Suppressor macrophage treated with lipopolysaccharide for 1 hour (primary cell): ENCODE results near the gene RPTN.

ENCODE experiments used
- DNase-seq, 3 donors: peaks; one replicate each; pipeline ENCODE4 v3.0.0-alpha.2; 2020 to 2022

Gene RPTN

DNA sequence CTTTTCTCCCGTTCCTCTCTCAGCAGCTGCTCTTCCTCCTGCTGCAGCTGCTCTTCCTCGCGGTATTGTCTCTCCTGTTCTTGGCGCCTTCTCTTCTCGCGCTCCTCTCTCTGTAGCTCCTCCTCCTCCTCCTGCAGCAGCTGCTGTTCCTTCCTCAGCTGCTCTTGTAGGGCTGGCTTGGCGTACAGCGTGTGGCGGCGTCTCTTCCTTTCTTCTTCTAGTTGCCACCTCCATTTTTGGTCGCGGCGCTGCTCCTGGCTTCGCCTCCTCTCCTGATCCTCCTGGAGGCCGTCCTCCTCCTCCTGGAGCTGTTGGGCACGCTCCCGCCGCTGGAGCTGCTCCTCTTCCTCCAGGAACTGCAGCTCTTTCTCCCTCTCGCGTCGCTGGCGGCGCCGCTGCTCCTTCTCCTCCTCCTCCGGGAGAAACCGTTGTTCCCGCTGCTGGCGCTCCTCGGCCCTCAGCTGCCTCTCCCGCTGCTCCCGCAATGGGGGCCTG lies 48.6 kb downstream of the RPTN start:
- DNase-seq, result peak in 2 of 3 donors; percentile 19 to 30

DNA sequence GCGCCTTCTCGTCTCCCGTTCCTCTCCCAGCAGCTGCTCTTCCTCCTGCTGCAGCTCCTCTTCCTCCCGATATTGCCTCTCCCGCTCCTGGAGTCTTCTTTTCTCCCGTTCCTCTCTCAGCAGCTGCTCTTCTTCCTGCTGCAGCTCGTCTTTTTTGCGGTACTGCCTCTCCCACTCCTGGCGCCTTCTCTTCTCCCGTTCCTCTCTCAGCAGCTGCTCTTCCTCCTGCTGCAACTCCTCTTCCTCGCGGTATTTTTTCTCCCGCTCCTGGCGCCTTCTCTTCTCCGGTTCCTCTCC lies 49.1 kb downstream of the RPTN start:
- peak in 1 of 3 donors; percentile 4 for DNase-seq

DNA sequence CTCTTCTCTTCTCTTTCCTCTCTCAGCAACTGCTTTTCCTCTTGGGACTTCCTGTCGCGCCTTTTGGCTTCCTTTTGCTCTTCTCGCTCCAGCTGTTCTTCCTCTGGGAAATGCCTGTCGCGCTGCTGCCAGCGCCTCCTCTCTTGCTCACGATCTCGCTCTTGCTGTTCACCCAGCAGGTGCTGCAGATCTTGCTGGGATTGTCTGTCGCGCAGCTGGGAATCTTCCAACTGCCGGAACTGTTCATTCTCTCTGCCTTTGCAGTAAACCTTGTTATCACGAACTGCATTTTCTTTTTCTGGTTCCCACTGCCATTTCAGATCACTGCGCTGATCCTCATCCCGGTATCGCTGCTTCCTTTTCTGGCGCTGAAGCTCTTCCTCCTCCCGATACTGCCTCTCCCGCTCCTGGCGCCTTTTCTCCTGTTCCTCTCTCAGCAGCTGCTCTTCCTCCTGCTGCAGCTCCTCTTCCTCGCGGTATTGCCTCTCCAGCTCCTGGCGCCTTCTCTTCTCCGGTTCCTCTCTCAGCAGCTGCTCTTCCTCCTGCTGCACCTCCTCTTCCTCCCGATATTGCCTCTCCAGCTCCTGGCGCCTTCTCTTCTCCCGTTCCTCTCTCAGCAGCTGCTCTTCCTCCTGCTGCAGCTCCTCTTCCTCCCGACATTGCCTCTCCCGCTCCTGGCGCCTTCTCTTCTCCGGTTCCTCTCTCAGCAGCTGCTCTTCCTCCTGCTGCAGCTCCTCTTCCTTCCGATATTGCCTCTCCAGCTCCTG lies 49.6 kb downstream of the RPTN start:
- no peak for DNase-seq

DNA sequence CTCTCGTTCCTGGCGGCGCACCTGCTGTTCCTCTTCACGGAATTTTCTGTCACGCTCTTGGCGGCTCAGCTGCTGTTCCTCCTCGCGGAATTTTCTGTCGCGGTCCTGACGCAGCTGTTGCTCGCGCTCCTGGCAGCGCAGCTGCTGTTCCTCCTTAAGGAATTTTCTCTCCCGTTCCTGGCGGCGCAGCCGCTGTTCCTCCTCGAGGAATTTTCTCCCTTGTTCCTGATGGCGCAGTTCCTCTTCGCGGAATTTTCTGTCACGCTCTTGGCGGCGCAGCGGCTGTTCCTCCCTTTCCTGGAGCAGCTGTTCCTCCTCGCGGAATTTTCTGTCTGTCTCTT lies 50.2 kb downstream of the RPTN start:
- DNase-seq, result no peak

DNA sequence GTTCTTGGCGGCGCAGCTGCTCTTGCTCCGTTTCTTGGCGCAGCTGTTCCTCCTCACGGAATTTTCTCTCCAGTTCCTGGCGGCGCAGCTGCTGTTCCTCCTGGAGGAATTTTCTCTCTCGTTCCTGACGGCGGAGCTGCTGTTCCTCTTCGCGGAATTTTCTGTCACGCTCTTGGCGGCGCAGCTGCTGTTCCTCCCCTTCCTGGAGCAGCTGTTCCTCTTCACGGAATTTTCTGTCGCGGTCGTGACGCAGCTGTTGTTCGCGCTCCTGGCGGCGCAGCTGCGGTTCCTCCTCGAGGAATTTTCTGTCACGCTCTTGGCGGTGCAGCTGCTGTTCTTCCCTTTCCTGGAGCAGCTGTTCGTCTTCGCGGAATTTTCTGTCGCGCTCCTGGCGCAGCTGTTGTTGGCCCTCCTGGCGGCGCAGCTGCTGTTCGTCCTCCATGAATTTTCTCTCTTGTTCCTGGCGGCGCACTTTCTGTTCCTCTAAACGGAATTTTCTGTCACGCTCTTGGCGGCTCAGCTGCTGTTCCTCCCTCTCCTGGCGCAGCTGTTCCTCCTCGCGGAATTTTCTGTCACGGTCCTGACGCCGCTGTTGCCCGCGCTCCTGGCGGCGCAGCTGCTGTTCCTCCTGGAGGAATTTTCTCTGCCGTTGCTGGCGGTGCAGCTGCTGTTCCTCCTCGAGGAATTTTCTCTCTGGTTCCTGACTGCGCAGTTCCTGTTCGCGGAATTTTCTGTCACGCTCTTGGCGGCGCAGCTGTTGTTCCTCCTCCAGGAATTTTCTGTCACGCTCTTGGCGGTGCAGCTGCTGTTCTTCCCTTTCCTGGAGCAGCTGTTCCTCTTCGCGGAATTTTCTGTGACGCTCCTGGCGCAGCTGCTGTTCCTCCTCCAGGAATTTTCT lies 50.8 kb downstream of the RPTN start:
- DNase-seq, result peak; percentile 72 to 80 (median 77)

DNA sequence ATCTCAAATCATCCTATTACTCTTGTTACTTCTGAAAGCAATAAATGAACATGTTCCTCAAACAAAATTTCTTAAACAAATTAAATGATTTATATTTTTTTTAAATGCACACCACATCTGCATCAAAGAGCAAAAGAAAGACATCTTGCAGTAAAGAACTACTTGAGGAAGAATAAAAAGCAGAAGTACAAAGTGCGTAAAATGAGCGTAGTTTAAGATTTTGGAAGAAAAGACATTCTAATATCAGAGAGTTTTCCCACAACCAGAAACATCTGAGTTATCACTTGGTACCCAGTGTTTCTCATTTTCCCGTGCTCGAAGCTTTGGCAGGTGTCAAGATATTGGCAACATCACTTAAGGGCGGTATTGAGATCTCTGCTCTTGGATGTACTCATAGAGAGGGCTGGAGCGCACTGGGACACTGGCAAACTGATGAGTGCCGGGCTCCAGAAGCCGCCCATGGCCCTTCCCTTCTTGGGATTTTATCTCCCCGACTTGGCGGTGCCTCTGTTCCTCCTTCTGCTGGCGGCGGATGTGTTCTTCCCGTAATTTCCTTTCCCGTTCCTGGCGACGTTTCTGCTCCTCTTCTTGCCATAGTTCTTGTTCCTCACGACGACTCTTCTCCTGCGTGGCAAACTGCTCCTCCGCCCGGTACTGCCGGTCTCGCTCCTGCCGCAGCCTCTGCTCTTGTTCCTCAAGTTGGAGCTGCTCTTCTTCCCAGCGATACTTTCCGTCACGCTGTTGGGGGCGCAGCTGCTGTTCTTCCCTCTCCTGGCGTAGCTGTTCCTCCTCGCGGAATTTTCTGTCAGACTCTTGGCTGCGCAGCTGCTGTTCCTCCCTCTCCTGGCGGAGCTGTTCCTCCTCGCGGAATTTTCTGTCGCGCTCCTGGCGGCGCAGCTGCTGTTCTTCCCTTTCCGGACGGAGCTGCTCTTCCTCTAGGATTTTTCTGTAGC lies 51.7 kb downstream of the RPTN start:
- peak in 2 of 3 donors; percentile 34 to 38 for DNase-seq

DNA sequence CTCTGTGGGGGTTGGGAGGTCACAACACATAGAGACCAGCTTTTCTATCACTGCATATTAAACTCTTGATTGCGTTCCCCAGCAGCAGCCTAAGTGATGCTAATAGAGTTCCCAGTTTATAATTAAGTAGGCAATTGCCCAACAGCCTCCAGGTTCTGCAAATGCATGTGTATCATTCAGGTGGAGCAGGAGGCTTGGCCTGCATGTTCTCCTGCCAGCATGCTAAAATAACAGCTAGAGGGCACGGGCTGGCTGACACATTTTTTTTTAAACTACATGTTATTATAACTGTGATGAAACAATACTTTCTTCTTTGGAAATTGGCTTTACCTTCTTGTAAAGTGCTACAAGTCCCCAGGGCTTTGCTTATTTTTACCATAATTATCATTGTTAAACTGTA lies 54.2 kb downstream of the RPTN start:
- no peak for DNase-seq
